K562 (cell line): ENCODE measurements around the gene ALG6. TPM values are rescaled to one million over a fixed set of nuclear protein-coding genes. Genes with fewer than 3 reads are reported as not detected.

Experiments used
- ATAC-seq: fragments of 200-7000 bp; cut with Tn5 transposase; 3 replicates; pipeline ENCODE4 v1.9.1; 2020; ENCODE audit warnings: moderate library complexity
- BruUV-seq: library from RNA; stranded (reverse); fragments of 400-500 nt; replicated peaks from 2 replicates; lab custom pipeline; 2021; lab: Mats Ljungman, UMichigan
- CTCF ChIA-PET: fragments of 300-600 bp; formaldehyde crosslinking; extraction: SDS; loops from one replicate; lab custom pipeline; 2021; ENCODE audit warnings: low intra/inter-chr PET ratio; lab: Yijun Ruan, JAX
- POLR2A ChIA-PET: fragments of 300-600, 350-650 bp; sonication (Branson Sonifier 250); formaldehyde crosslinking; extraction: SDS; loops from one replicate; lab custom pipeline; 2021; ENCODE audit warnings: antibody characterized with exemption, inconsistent platforms; lab: Yijun Ruan, JAX
- DNase-seq, 4 experiments: peaks; one replicate each; pipeline versions ENCODE4 v3.0.0 to v3.0.0-alpha.2; 2011 to 2018; ENCODE audit warnings: low spot score in 3 of 4, mixed read lengths in 3 of 4; ENCODE audit errors: extremely low read depth in 1 of 4
- FAIRE-seq: peaks from 2 replicates; lab custom pipeline; 2011; peaks lifted over from hg19 to GRCh38; lab: Jason Lieb, UNC
- H2AFZ ChIP-seq: 2 replicates; pipeline ENCODE4 v1.6.0; 2011; ENCODE audit warnings: low read depth, low read length, control low read depth, inconsistent platforms
- H3K27ac ChIP-seq: fragments of 200-600 bp; 3 replicates; pipeline ENCODE4 v1.8.0; 2011; ENCODE audit warnings: low read depth, mild to moderate bottlenecking, control low read depth, inconsistent platforms, low read length, moderate library complexity, mixed read lengths; ENCODE audit errors: extremely low read depth
- H3K27me3 ChIP-seq, 2 experiments: fragments of 300-600 bp in 1 of 2; 2 replicates in 1 of 2; 3 replicates in 1 of 2; pipeline versions ENCODE4 v1.6.0 to v1.8.0; 2011; ENCODE audit warnings: inconsistent platforms in 2 of 2, low read length in 2 of 2, mild to moderate bottlenecking in 1 of 2, mixed read lengths in 1 of 2, moderate library complexity in 1 of 2; ENCODE audit not compliant: control insufficient read depth in 2 of 2, insufficient read depth in 2 of 2
- H3K36me3 ChIP-seq: fragments of 300-600 bp; 3 replicates; pipeline ENCODE4 v1.8.0; 2011; ENCODE audit warnings: mild to moderate bottlenecking, low read length, inconsistent platforms; ENCODE audit not compliant: control insufficient read depth, insufficient read depth
- H3K4me1 ChIP-seq, 2 experiments: fragments of 200-600 bp in 1 of 2; replicated peaks in 1 of 2; 2 replicates in 1 of 2; 3 replicates in 1 of 2; pipeline versions ENCODE4 v1.5.1 to v1.8.0; 2011; ENCODE audit warnings: inconsistent platforms in 2 of 2, low read length in 2 of 2, mild to moderate bottlenecking in 1 of 2, mixed read lengths in 1 of 2, moderate library complexity in 1 of 2; ENCODE audit not compliant: control insufficient read depth in 2 of 2, insufficient read depth in 2 of 2
- H3K4me2 ChIP-seq: 2 replicates; pipeline ENCODE4 v1.6.1; 2011; ENCODE audit warnings: low read length, control low read depth, inconsistent platforms, mixed read lengths; ENCODE audit not compliant: insufficient read depth
- H3K4me3 ChIP-seq: fragments of 200-600 bp; sonication (generic), shearing (Covaris generic); 2 replicates; pipeline ENCODE4 v1.5.1; 2016; ENCODE audit warnings: control low read depth, inconsistent platforms
- H3K79me2 ChIP-seq: fragments of 200-600 bp; 3 replicates; pipeline ENCODE4 v1.8.0; 2011; ENCODE audit warnings: low read length, inconsistent platforms; ENCODE audit not compliant: control insufficient read depth, insufficient read depth
- H3K9ac ChIP-seq, 2 experiments: 2 replicates each; pipeline versions ENCODE4 v1.6.0 to v1.6.1; 2011; ENCODE audit warnings: low read depth in 2 of 2, low read length in 2 of 2, control low read depth in 1 of 2, inconsistent platforms in 1 of 2, mild to moderate bottlenecking in 1 of 2, mixed read lengths in 1 of 2; ENCODE audit not compliant: insufficient read depth in 1 of 2
- H3K9me1 ChIP-seq: one replicate; pipeline ENCODE4 v1.6.0; 2011; ENCODE audit warnings: inconsistent platforms, mild to moderate bottlenecking, low read length, moderate library complexity; ENCODE audit not compliant: control insufficient read depth, insufficient read depth
- H3K9me3 ChIP-seq: replicated peaks from 2 replicates; pipeline ENCODE4 v1.5.1; 2011; ENCODE audit warnings: low read depth, low read length, inconsistent platforms; ENCODE audit not compliant: control insufficient read depth, insufficient read depth
- H4K20me1 ChIP-seq: replicated peaks from 2 replicates; pipeline ENCODE4 v1.6.1; 2011; ENCODE audit warnings: low read length, inconsistent platforms, mixed read lengths; ENCODE audit not compliant: control insufficient read depth, insufficient read depth
- BHLHE40 ChIP-seq: IDR thresholded peaks from 2 replicates; pipeline ENCODE4 v1.6.1; 2011; ENCODE audit warnings: low read length, improper control_type of control experiment
- CBFA2T3 ChIP-seq: fragments of 450-650 bp; IDR thresholded peaks from 2 replicates; pipeline ENCODE4 v1.6.1; 2017
- E2F4 ChIP-seq: sonication (generic); formaldehyde crosslinking; IDR thresholded peaks from 2 replicates; pipeline ENCODE4 v1.8.0; 2022; ENCODE audit warnings: mild to moderate bottlenecking, low read depth, missing genetic modification reagents
- ELF2 ChIP-seq: fragments of 250-450 bp; sonication (Bioruptor Pico); IDR thresholded peaks from 2 replicates; pipeline ENCODE4 v1.5.0; 2021; ENCODE audit warnings: mild to moderate bottlenecking
- FOS ChIP-seq: IDR thresholded peaks from 3 replicates; pipeline ENCODE4 v1.6.1; 2011; ENCODE audit not compliant: insufficient read length; ENCODE audit errors: extremely low read depth
- HMBOX1 ChIP-seq: sonication (generic); IDR thresholded peaks from 2 replicates; pipeline ENCODE4 v1.6.1; 2016
- LARP7 ChIP-seq: fragments of 450-650 bp; IDR thresholded peaks from 2 replicates; pipeline ENCODE4 v1.6.1; 2016
- RNF2 ChIP-seq: sonication (generic); IDR thresholded peaks from 2 replicates; pipeline ENCODE4 v1.6.1; 2016
- STAT6 ChIP-seq: sonication (generic); formaldehyde crosslinking; IDR thresholded peaks from 2 replicates; pipeline ENCODE4 v1.8.1; 2023; ENCODE audit warnings: mild to moderate bottlenecking, missing genetic modification reagents
- ZFP36 ChIP-seq: fragments of 150-350 bp; IDR thresholded peaks from 2 replicates; pipeline ENCODE4 v1.6.1; 2018; ENCODE audit warnings: low read length, low read depth; ENCODE audit not compliant: partially characterized antibody
- ZNF639 ChIP-seq, 2 experiments: fragments of 200-800 bp in 1 of 2; sonication (Bioruptor generic) in 1 of 2; sonication (generic) in 1 of 2; formaldehyde crosslinking in 1 of 2; IDR thresholded peaks in 1 of 2; conservative IDR thresholded peaks in 1 of 2; 2 replicates each; pipeline versions ENCODE4 v1.5.0 to v1.6.1; 2016 to 2020; ENCODE audit warnings: missing compliant biosample characterization in 1 of 2, missing genetic modification characterization in 1 of 2, missing genetic modification reagents in 1 of 2
- ZSCAN32 ChIP-seq: fragments of 450-650 bp; formaldehyde crosslinking; IDR thresholded peaks from 2 replicates; pipeline ENCODE4 v1.4.0; 2020; ENCODE audit warnings: mild to moderate bottlenecking, moderate library complexity
- WGBS: fragments of 100-300 bp; shearing (Covaris generic); methylation state at CpG from one replicate; pipeline ENCODE4 v1.1.6; 2016; ENCODE audit warnings: low coverage, mixed read lengths; ENCODE audit not compliant: insufficient coverage; ENCODE audit errors: missing lambda C conversion rate; 5-methylcytosine and 5-hydroxymethylcytosine counted together
- in situ Hi-C: fragments of 300-500 bp; cut with MboI; formaldehyde crosslinking; loops from 4 replicates; pipeline ENCODE4 v1.15.0; 2018; ENCODE audit warnings: inconsistent platforms, mixed read lengths
- intact Hi-C: fragments of 100-400 bp; cut with micrococcal nuclease; formaldehyde crosslinking; loops from 2 replicates; pipeline ENCODE4 v1.14.2; 2022
- polyA plus RNA-seq, 8 experiments: library from polyadenylated mRNA; depleted of rRNA in 4 of 8; stranded (reverse) in 5 of 8; unstranded in 3 of 8; fragments of >200 nt; fragmentation: Nextera tagmentation in 2 of 8; fragmentation: Illumina TruSeq in 1 of 8; extraction: Ambion mirVana in 2 of 8; extraction: Trizol in 1 of 8; gene quantifications; 2 replicates each; pipeline versions ENCODE4 v1.2.1 to v1.2.3, GENCODE V29; 2011 to 2014; ENCODE audit warnings: inconsistent platforms in 1 of 8, missing spikeins in 1 of 8
- total RNA-seq, 7 experiments: library from RNA; depleted of rRNA in 6 of 7; stranded (reverse); fragments of >200 nt in 6 of 7; fragmentation: Illumina TruSeq in 2 of 7; extraction: Trizol in 2 of 7; gene quantifications; 2 replicates each; pipeline versions ENCODE4 v1.2.1 to v1.2.3, GENCODE V29; 2011 to 2021; ENCODE audit warnings: low replicate concordance in 1 of 7
- TF ChIP-seq, protein P1 (sequence below): fragments of 450-650 bp; formaldehyde crosslinking; conservative IDR thresholded peaks from 2 replicates; pipeline ENCODE4 v1.4.0; 2022; ENCODE audit warnings: mild to moderate bottlenecking, missing genetic modification characterization

The ALG6 gene
- total and polyA plus RNA-seq, 9 of the 15 experiments (the other 6 are each of a cell fraction or from before 2014, with no cell fraction given), result 14.6 to 35.7 (median 23.3) TPM

DNA sequence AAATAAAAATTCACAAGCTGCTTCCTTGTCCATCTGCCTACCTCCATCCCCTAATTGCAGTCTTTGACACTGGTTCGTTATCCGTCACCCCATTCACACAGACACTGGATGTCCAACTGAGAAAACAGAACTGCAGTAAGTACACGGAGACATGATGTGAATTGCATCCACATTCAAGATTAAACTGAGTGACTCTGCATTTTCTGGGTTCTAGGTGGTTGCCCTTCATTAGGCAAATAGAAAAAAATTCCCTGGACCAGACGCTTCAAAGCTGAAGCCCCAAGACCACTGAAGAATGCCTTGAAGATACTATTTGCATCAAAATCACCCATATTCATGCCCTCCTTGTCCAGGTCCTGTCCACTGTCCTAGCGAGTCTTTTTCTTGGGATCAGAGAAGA, 7.9 kb upstream of the ALG6 start (continued):
- TF ChIP-seq BHLHE40, result no peak

GRCh38 chr1:63362073-63362472, 5.4 kb upstream of the ALG6 start:
- ATAC-seq, result no peak
- H3K27ac ChIP-seq, result no peak overlapping the region
- H4K20me1 ChIP-seq, result no peaks in the 10 kb centered on the region
- no peaks in the 10 kb centered on the region for H3K79me2 ChIP-seq
- DNase-seq, result no peak
- CTCF ChIA-PET, result no interaction called here
- no peaks in the 10 kb centered on the region for H3K27me3 ChIP-seq
- no peak overlapping the region for H2AFZ ChIP-seq
- in situ Hi-C loops (no loop called here), intact Hi-C loops (loop anchor here (10.0 kb wide), 1 partner anchor 163 kb away; the partner anchor contains the start of genes EFCAB7 and ITGB3BP)
- POLR2A ChIA-PET, result no interaction called here
- BruUV-seq, result no TSS peak
- H3K9me1 ChIP-seq, result no peaks in the 10 kb centered on the region
- peaks cover 3 to 8% of the 10 kb centered on the region in 2 experiments; a peak in 4 of 5 replicates for H3K4me1 ChIP-seq
- WGBS, result 25% methylated on average over 1 of the region's 1 CpG
- no peaks in the 10 kb centered on the region for H3K36me3 ChIP-seq
- H3K9me3 ChIP-seq, result no peaks in the 10 kb centered on the region
- no peak for FAIRE-seq
- no peak overlapping the region for H3K4me2 ChIP-seq
- H3K4me3 ChIP-seq, result no peak overlapping the region
- H3K9ac ChIP-seq, result no peak overlapping the region
- TF ChIP-seq, protein P1, sequence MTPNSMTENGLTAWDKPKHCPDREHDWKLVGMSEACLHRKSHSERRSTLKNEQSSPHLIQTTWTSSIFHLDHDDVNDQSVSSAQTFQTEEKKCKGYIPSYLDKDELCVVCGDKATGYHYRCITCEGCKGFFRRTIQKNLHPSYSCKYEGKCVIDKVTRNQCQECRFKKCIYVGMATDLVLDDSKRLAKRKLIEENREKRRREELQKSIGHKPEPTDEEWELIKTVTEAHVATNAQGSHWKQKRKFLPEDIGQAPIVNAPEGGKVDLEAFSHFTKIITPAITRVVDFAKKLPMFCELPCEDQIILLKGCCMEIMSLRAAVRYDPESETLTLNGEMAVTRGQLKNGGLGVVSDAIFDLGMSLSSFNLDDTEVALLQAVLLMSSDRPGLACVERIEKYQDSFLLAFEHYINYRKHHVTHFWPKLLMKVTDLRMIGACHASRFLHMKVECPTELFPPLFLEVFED, result no peak
- TF ChIP-seq LARP7 (no peak), HMBOX1 (no peak), STAT6 (no peak), FOS (no peak), ZSCAN32 (CRISPR knock-in tag) (no peak), CBFA2T3 (no peak), RNF2 (no peak), ZFP36 (no peak), E2F4 (CRISPR knock-in tag) (no peak), ELF2 (CRISPR knock-in tag) (no peak), ZNF639 (CRISPR knock-in tag; conservative IDR thresholded peaks at IDR 0.05 in 1 of 2, IDR thresholded peaks at IDR 0.05 in 1 of 2) (no peak)
